ENCODE results near the gene ATG7.
"Not testable (repeated sequence)": the region's sequence is repeated elsewhere in the genome, so short reads cannot be mapped to it uniquely, and the experiment has no call there.

ATG7 gene

DNA sequence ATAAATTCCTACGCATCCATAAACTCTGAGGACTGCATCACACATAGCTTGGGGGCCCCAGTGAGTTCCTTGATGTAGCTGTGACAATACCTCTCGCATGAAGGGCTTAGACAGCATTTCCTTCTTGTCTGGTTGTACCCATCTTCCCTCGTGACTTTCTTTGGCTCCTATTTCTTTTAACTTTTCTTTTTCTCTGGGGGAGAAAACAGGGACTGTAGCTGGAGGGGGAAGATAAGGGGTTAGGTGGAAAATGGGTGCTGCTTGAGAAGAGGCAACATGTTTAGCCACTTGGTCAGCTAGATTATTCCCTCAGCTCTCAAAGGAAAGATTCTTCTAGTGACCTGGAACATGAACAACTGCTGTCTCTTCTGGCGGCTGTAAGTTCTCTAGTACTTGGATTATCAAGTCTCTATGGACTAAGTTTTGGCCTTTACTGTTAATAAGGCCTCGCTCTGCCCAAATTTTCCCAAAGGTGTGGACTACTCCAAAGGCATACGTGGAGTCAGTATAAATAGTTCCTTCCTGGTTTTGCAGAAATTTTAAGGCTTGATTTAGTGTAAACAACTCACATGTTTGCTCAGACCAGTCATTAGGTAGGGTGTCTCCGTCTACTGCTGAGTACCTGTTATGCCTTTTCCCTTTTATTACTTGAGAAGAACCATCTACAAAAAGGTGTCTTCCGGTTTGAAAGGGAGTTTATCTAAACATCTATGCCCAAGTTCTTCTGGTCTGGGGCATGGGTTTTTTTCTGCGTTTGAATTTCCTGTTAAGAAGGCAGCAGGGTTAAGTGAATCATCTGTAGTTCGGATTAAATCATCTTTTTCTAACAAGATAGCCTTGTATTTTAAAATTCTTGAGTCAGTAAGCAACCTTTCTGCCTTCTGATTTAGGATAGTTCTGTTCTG is 21.0 kb upstream of the ATG7 start:
- WGBS (ENCODE audit: insufficient coverage) = 88% methylated on average over 6 of the region's 10 CpGs
- ChIA-PET CTCF (no interaction called here), POLR2A (no interaction called here)
- Histone ChIP-seq H3K27me3 (replicated peaks in 2 of 5; ENCODE audit: control insufficient read depth in 4 of 5, insufficient read depth in 5 of 5, low read length in 4 of 5) (peaks cover 0 to 5% (median 3%) of the 10 kb centered on the region in 5 experiments), H3K9me3 (ENCODE audit: control extremely low read depth in 1 of 5, control insufficient read depth in 4 of 5, insufficient read depth in 2 of 5, low read depth in 1 of 5, low read length in 4 of 5) (no peaks in the 10 kb centered on the region), H3K4me1 (ENCODE audit: control extremely low read depth in 1 of 4, control insufficient read depth in 4 of 4, insufficient read depth in 4 of 4, low read length in 3 of 4) (no peaks in the 10 kb centered on the region), H3K27ac (ENCODE audit: insufficient read depth in 1 of 2, low read depth in 1 of 2, low read length in 2 of 2, poor library complexity in 1 of 2, severe bottlenecking in 2 of 2) (no peak overlapping the region), H3K4me3 (ENCODE audit: control insufficient read depth in 1 of 7, extremely low read depth in 1 of 7, insufficient read depth in 4 of 7, low read depth in 2 of 7, low read length in 6 of 7) (no peak overlapping the region), H3K36me3 (ENCODE audit: control insufficient read depth in 4 of 4, insufficient read depth in 4 of 4, low read length in 3 of 4) (no peaks in the 10 kb centered on the region)
- DNase-seq = no peak

DNA sequence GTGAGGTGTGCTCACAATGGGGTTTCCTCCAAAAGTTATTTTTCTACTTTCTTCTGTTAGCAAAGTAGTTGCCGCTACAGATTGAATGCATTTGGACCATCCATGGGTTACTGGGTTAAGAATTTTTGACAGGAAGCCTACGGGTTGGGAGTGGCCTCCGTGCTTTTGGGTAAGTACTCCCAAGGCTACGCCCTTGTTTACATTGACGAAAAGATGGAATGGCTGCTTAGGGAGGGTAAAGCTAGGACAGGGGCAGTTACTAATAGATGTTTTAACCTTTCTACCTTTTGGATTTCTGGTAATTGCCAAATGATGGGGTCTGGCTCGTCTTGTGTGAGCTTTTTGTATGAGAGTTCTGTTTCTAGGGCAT is 20.4 kb upstream of the ATG7 start:
- Histone ChIP-seq H3K27me3 (replicated peaks in 2 of 5; ENCODE audit: control insufficient read depth in 4 of 5, insufficient read depth in 5 of 5, low read length in 4 of 5) (peaks cover 0 to 5% (median 3%) of the 10 kb centered on the region in 5 experiments), H3K4me1 (ENCODE audit: control extremely low read depth in 1 of 4, control insufficient read depth in 4 of 4, insufficient read depth in 4 of 4, low read length in 3 of 4) (no peaks in the 10 kb centered on the region), H3K27ac (ENCODE audit: insufficient read depth in 1 of 2, low read depth in 1 of 2, low read length in 2 of 2, poor library complexity in 1 of 2, severe bottlenecking in 2 of 2) (no peak overlapping the region), H3K36me3 (ENCODE audit: control insufficient read depth in 4 of 4, insufficient read depth in 4 of 4, low read length in 3 of 4) (no peaks in the 10 kb centered on the region), H3K4me3 (ENCODE audit: control insufficient read depth in 1 of 7, extremely low read depth in 1 of 7, insufficient read depth in 4 of 7, low read depth in 2 of 7, low read length in 6 of 7) (no peak overlapping the region), H3K9me3 (ENCODE audit: control extremely low read depth in 1 of 5, control insufficient read depth in 4 of 5, insufficient read depth in 2 of 5, low read depth in 1 of 5, low read length in 4 of 5) (no peaks in the 10 kb centered on the region)
- 100% methylated on average over 5 of the region's 6 CpGs for WGBS (ENCODE audit: insufficient coverage)
- ChIA-PET POLR2A (no interaction called here), CTCF (no interaction called here)
- no peak for DNase-seq

DNA sequence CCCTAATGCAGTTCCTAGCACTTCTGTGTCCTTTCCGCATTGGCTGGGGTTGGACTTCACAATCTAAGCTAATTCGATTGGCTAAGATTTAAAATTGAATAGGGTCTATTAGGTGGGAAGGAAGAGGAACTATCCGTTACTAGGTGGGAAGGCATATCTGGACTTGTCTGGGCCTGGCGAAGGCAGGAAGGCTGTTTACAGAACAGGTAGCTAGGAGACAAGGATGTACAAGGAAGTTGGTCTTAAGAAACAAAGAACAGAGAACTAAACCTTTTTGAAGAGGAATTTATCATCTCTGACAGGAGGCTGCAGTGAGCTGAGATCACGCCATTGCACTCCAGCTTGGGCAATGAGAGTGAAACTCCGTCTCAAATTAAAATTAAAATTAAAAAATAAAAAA is 17.3 kb upstream of the ATG7 start:
- no peaks in the 10 kb centered on the region for H3K36me3 ChIP-seq (ENCODE audit: control insufficient read depth in 4 of 4, insufficient read depth in 4 of 4, low read length in 3 of 4)
- H3K4me3 ChIP-seq (ENCODE audit: control insufficient read depth in 1 of 7, extremely low read depth in 1 of 7, insufficient read depth in 4 of 7, low read depth in 2 of 7, low read length in 6 of 7) = no peak overlapping the region
- ChIA-PET POLR2A (no interaction called here), CTCF (no interaction called here)
- H3K9me3 ChIP-seq (ENCODE audit: control extremely low read depth in 1 of 5, control insufficient read depth in 4 of 5, insufficient read depth in 2 of 5, low read depth in 1 of 5, low read length in 4 of 5) = no peaks in the 10 kb centered on the region
- H3K27ac ChIP-seq (ENCODE audit: insufficient read depth in 1 of 2, low read depth in 1 of 2, low read length in 2 of 2, poor library complexity in 1 of 2, severe bottlenecking in 2 of 2) = no peak overlapping the region
- H3K27me3 ChIP-seq (replicated peaks in 2 of 5; ENCODE audit: control insufficient read depth in 4 of 5, insufficient read depth in 5 of 5, low read length in 4 of 5) = peaks cover 0 to 5% (median 3%) of the 10 kb centered on the region in 5 experiments
- no peak for DNase-seq
- H3K4me1 ChIP-seq (ENCODE audit: control extremely low read depth in 1 of 4, control insufficient read depth in 4 of 4, insufficient read depth in 4 of 4, low read length in 3 of 4) = no peaks in the 10 kb centered on the region
- WGBS (ENCODE audit: insufficient coverage) = 98% methylated on average over 4 of the region's 6 CpGs

DNA sequence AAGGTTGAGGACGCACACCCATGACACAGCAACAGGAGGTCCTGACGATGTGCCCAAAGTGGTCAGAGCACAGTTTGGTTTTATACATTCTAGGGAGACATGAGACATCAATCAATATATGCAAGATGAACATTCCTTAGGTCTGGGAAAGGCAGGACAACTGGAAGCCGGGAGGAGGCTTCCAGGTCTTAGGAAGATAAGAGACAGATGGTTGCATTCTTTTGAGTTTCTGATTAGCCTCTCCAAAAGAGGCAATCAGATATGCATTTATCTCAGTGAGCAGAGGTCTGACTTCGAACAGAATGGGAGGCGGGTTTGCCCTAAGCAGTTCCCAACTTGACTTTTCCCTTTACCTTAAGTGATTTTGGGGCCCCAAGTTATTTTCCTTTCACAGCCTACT is 16.7 kb upstream of the ATG7 start:
- H3K4me3 ChIP-seq (ENCODE audit: control insufficient read depth in 1 of 7, extremely low read depth in 1 of 7, insufficient read depth in 4 of 7, low read depth in 2 of 7, low read length in 6 of 7); H3K4me1 ChIP-seq (ENCODE audit: control extremely low read depth in 1 of 4, control insufficient read depth in 4 of 4, insufficient read depth in 4 of 4, low read length in 3 of 4); H3K27me3 ChIP-seq (replicated peaks in 2 of 5; ENCODE audit: control insufficient read depth in 4 of 5, insufficient read depth in 5 of 5, low read length in 4 of 5); CTCF ChIA-PET; H3K27ac ChIP-seq (ENCODE audit: insufficient read depth in 1 of 2, low read depth in 1 of 2, low read length in 2 of 2, poor library complexity in 1 of 2, severe bottlenecking in 2 of 2); H3K9me3 ChIP-seq (ENCODE audit: control extremely low read depth in 1 of 5, control insufficient read depth in 4 of 5, insufficient read depth in 2 of 5, low read depth in 1 of 5, low read length in 4 of 5); H3K36me3 ChIP-seq (ENCODE audit: control insufficient read depth in 4 of 4, insufficient read depth in 4 of 4, low read length in 3 of 4); POLR2A ChIA-PET; DNase-seq: not testable (repeated sequence)
- WGBS (ENCODE audit: insufficient coverage) = 93% methylated on average over 2 of the region's 5 CpGs

DNA sequence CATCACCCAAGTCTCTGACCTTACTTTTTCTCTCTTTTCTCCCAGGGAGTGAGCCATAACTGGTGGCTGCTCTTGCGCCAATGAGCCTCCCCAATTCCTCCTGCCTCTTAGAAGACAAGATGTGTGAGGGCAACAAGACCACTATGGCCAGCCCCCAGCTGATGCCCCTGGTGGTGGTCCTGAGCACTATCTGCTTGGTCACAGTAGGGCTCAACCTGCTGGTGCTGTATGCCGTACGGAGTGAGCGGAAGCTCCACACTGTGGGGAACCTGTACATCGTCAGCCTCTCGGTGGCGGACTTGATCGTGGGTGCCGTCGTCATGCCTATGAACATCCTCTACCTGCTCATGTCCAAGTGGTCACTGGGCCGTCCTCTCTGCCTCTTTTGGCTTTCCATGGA is 13.2 kb upstream of the ATG7 start:
- no peak for DNase-seq
- Histone ChIP-seq H3K36me3 (ENCODE audit: control insufficient read depth in 4 of 4, insufficient read depth in 4 of 4, low read length in 3 of 4) (no peaks in the 10 kb centered on the region), H3K27me3 (replicated peaks in 2 of 5; ENCODE audit: control insufficient read depth in 4 of 5, insufficient read depth in 5 of 5, low read length in 4 of 5) (peaks cover 0 to 20% (median 2%) of the 10 kb centered on the region in 5 experiments), H3K4me1 (ENCODE audit: control extremely low read depth in 1 of 4, control insufficient read depth in 4 of 4, insufficient read depth in 4 of 4, low read length in 3 of 4) (no peaks in the 10 kb centered on the region), H3K9me3 (ENCODE audit: control extremely low read depth in 1 of 5, control insufficient read depth in 4 of 5, insufficient read depth in 2 of 5, low read depth in 1 of 5, low read length in 4 of 5) (no peaks in the 10 kb centered on the region), H3K4me3 (ENCODE audit: control insufficient read depth in 1 of 7, extremely low read depth in 1 of 7, insufficient read depth in 4 of 7, low read depth in 2 of 7, low read length in 6 of 7) (no peak overlapping the region), H3K27ac (ENCODE audit: insufficient read depth in 1 of 2, low read depth in 1 of 2, low read length in 2 of 2, poor library complexity in 1 of 2, severe bottlenecking in 2 of 2) (no peak overlapping the region)
- 97% methylated on average over 11 of the region's 11 CpGs for WGBS (ENCODE audit: insufficient coverage)
- CTCF ChIA-PET = interaction anchor here (1.1 to 2.2 kb wide), 4 partner anchors 11 to 391 kb away, joined by 3 to 7 read pairs (median 4); no protein-coding TSS in a partner anchor
- POLR2A ChIA-PET = no interaction called here

DNA sequence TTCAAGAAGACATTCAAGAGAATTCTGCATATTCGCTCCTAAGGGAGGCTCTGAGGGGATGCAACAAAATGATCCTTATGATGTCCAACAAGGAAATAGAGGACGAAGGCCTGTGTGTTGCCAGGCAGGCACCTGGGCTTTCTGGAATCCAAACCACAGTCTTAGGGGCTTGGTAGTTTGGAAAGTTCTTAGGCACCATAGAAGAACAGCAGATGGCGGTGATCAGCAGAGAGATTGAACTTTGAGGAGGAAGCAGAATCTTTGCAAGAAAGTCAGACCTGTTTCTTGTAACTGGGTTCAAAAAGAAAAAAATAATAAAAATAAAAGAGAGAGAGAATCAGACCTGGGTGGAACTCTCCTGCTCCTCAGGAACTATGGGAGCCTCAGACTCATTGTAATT is 11.7 kb upstream of the ATG7 start:
- no peak overlapping the region for H3K27ac ChIP-seq (ENCODE audit: insufficient read depth in 1 of 2, low read depth in 1 of 2, low read length in 2 of 2, poor library complexity in 1 of 2, severe bottlenecking in 2 of 2)
- 100% methylated on average over 2 of the region's 3 CpGs for WGBS (ENCODE audit: insufficient coverage)
- H3K9me3 ChIP-seq (ENCODE audit: control extremely low read depth in 1 of 5, control insufficient read depth in 4 of 5, insufficient read depth in 2 of 5, low read depth in 1 of 5, low read length in 4 of 5) = no peaks in the 10 kb centered on the region
- ChIA-PET CTCF (interaction anchor here (1.1 to 1.4 kb wide), 2 partner anchors 31 to 73 kb away, joined by 3 read pairs; no protein-coding TSS in a partner anchor), POLR2A (interaction anchor here (0.7 kb wide), 1 partner anchor 20 kb away, joined by 3 read pairs; no protein-coding TSS in a partner anchor)
- H3K4me1 ChIP-seq (ENCODE audit: control extremely low read depth in 1 of 4, control insufficient read depth in 4 of 4, insufficient read depth in 4 of 4, low read length in 3 of 4) = no peaks in the 10 kb centered on the region
- H3K27me3 ChIP-seq (replicated peaks in 2 of 5; ENCODE audit: control insufficient read depth in 4 of 5, insufficient read depth in 5 of 5, low read length in 4 of 5) = peaks cover 0 to 19% (median 3%) of the 10 kb centered on the region in 5 experiments
- peak in 2 of 3 donors; percentile 34 to 46 for DNase-seq
- H3K4me3 ChIP-seq (ENCODE audit: control insufficient read depth in 1 of 7, extremely low read depth in 1 of 7, insufficient read depth in 4 of 7, low read depth in 2 of 7, low read length in 6 of 7) = no peak overlapping the region
- H3K36me3 ChIP-seq (ENCODE audit: control insufficient read depth in 4 of 4, insufficient read depth in 4 of 4, low read length in 3 of 4) = no peaks in the 10 kb centered on the region

DNA sequence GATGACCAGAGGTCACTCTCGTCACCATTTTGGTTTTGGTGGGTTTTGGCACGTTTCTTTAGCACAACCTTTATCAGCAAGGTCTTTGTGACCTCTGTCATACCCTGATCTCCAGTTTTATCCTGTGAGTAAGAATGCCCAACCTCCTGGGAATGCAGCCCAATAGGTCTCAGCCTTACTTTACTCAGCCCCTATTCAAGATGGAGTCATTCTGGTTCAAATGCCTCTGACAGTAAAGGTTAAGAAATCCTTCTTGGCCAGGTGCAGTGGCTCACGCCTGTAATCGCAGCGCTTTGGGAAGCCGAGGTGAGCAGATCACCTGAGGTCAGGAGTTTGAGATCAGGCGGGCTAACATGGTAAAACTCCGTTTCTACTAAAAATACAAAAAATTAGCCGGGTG is 3.2 kb upstream of the ATG7 start:
- 98% methylated on average over 9 of the region's 9 CpGs for WGBS (ENCODE audit: insufficient coverage)
- peaks cover 9 to 18% (median 12%) of the 10 kb centered on the region in 4 experiments for H3K4me1 ChIP-seq (ENCODE audit: control extremely low read depth in 1 of 4, control insufficient read depth in 4 of 4, insufficient read depth in 4 of 4, low read length in 3 of 4)
- ChIA-PET CTCF (interaction anchor here (1.7 kb wide), 1 partner anchor 27 kb away, joined by 4 read pairs; no protein-coding TSS in a partner anchor), POLR2A (no interaction called here)
- H3K36me3 ChIP-seq (ENCODE audit: control insufficient read depth in 4 of 4, insufficient read depth in 4 of 4, low read length in 3 of 4) = no peaks in the 10 kb centered on the region
- peaks cover 0 to 9% (median 4%) of the 10 kb centered on the region in 5 experiments for H3K27me3 ChIP-seq (replicated peaks in 2 of 5; ENCODE audit: control insufficient read depth in 4 of 5, insufficient read depth in 5 of 5, low read length in 4 of 5)
- H3K4me3 ChIP-seq (ENCODE audit: control insufficient read depth in 1 of 7, extremely low read depth in 1 of 7, insufficient read depth in 4 of 7, low read depth in 2 of 7, low read length in 6 of 7) = no peak overlapping the region
- no peak for DNase-seq
- H3K27ac ChIP-seq (ENCODE audit: insufficient read depth in 1 of 2, low read depth in 1 of 2, low read length in 2 of 2, poor library complexity in 1 of 2, severe bottlenecking in 2 of 2) = no peak overlapping the region
- H3K9me3 ChIP-seq (ENCODE audit: control extremely low read depth in 1 of 5, control insufficient read depth in 4 of 5, insufficient read depth in 2 of 5, low read depth in 1 of 5, low read length in 4 of 5) = no peaks in the 10 kb centered on the region
